Loucy (cell line): ENCODE measurements around the gene TRPV4.

ENCODE experiments used
- EZH2phosphoT487 ChIP-seq: fragments of 200-600 bp; IDR thresholded peaks from 2 replicates; pipeline ENCODE4 v1.6.1; 2018; ENCODE audit warnings: antibody characterized with exemption, mild to moderate bottlenecking, moderate library complexity, borderline replicate concordance
- TF ChIP-seq, protein P1 (sequence below): fragments of 200-600 bp; sonication (generic); conservative IDR thresholded peaks from 2 replicates; pipeline ENCODE4 v1.5.1; 2014; ENCODE audit warnings: mild to moderate bottlenecking, antibody characterized with exemption, low read length

DNA sequence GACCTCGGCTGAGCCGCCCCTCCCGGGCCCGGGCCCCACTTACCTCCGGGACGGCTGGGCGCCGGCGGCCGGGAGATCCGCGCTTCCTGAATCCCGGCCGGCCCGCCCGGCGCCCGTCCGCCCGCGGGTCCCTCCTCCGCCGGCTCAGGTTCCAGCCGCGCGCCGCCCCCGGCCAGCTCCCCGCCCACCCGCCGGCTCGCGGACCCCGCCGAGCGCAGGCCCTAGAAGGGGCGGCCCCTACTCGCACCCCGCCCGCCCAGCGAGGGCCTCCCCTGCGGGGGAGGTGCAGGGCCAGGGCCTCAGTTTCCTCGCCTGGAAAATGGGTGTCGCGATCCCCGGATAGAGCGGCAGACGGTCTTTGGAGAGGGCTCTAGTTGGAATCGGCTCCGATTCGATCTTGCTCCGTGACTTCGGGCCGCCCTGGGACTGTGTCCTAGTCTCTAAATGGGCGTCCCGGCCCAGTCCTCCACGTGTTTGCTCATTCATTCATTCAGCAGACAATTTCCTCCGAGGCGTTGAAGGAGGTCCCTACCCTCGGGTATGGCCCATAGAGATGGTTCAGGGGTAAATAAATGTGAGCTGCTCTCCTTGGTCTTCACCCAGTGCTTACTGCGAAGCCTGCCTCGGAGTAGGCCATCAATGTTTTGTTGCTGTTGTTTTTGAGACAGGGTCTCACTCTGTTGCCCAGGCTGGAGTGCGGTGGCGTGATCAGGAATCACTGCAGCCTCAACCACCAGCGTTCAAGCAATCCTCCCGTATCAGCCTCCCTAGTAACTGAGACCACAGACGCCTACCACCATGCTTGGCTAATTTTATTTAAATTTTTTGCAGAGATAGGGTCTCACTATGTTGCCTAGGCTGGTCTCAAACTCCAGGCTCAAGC is at the start of gene TRPV4:
- TF ChIP-seq, protein P1, sequence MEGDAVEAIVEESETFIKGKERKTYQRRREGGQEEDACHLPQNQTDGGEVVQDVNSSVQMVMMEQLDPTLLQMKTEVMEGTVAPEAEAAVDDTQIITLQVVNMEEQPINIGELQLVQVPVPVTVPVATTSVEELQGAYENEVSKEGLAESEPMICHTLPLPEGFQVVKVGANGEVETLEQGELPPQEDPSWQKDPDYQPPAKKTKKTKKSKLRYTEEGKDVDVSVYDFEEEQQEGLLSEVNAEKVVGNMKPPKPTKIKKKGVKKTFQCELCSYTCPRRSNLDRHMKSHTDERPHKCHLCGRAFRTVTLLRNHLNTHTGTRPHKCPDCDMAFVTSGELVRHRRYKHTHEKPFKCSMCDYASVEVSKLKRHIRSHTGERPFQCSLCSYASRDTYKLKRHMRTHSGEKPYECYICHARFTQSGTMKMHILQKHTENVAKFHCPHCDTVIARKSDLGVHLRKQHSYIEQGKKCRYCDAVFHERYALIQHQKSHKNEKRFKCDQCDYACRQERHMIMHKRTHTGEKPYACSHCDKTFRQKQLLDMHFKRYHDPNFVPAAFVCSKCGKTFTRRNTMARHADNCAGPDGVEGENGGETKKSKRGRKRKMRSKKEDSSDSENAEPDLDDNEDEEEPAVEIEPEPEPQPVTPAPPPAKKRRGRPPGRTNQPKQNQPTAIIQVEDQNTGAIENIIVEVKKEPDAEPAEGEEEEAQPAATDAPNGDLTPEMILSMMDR: no peak
- TF ChIP-seq EZH2phosphoT487: no peak
